Heart left ventricle (tissue), 13 donors: ENCODE measurements around the gene HS3ST3A1.
"Not testable (repeated sequence)": the region's sequence is repeated elsewhere in the genome, so short reads cannot be mapped to it uniquely, and the experiment has no call there.

Experiments
- POLR2A ChIP-seq, 2 donors: fragments of 450-650 bp; IDR thresholded peaks; one replicate each; pipeline ENCODE4 v1.6.1; 2017; ENCODE audit warnings: antibody characterized with exemption in 2 of 2, mild to moderate bottlenecking in 2 of 2, moderate library complexity in 2 of 2
- TF ChIP-seq, protein P1 (sequence below), 12 donors: fragments of 200-600 bp; sonication (generic) in 4 of 12; IDR thresholded peaks; one replicate each; pipeline versions ENCODE4 v1.5.0 to v1.8.0; 2018 to 2022; ENCODE audit warnings: antibody characterized with exemption in 12 of 12, mild to moderate bottlenecking in 5 of 12
- donor health status: ischemic (EF 13 %, LVEDD 7.1; RV severe dilation, severe dysfunction).
- donor health status: DM: no; HTN: yes; CAD: no.
- donor health status: DM: no; HTN: no; CAD: no.
- donor health status: ischemic (EF 25% LVEDD 6.9; RV normal size, moderate dysfunction).
- donor health status: ischemic (EF 25% LVEDD 5.7; RV mildly dilated, moderate dysfunction).
- donor health status: ischemic (EF 35%, LVEDD 5.7; RV mildly dilated, moderate dysfunction).
- donor health status: nonischemic (EF 11% LVEDD 7.7; RV severe dilation, severe dysfunction).
- donor health status: DM: yes; HTN: yes; CAD: no.
- donor health status: PGD.
- donor health status: ischemic (EF 29% LVEDD 5.4; RV normal size, mild dysfunction).
- donor health status: nonischemic (EF 23%, LVEDD 6.1; RV moderate dilation, normal function).

DNA sequence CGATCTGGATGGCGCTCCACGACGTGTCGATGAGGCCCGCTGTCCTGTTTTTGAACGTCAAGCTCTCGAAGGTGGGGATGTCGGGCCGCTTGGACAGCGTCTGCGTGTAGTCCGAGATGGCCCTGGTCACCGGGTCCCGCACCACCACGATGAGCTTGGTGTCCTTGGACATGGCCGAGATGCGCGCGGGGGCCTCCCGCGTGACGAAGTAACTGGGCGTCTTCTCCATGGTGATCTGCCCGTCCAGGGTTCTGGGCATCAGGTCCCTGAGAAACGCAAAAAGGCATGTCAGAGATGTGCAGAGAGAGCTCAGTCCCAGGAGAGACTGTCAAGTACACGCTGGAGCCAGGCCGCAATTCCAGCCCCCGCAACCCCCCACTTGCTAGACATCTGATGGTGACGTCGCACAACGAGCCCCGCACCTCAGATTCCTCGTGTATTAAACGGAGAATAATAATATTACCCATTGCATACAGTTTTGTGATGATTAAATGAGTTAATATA lies 105.1 kb downstream of the HS3ST3A1 start:
- TF ChIP-seq, protein P1, sequence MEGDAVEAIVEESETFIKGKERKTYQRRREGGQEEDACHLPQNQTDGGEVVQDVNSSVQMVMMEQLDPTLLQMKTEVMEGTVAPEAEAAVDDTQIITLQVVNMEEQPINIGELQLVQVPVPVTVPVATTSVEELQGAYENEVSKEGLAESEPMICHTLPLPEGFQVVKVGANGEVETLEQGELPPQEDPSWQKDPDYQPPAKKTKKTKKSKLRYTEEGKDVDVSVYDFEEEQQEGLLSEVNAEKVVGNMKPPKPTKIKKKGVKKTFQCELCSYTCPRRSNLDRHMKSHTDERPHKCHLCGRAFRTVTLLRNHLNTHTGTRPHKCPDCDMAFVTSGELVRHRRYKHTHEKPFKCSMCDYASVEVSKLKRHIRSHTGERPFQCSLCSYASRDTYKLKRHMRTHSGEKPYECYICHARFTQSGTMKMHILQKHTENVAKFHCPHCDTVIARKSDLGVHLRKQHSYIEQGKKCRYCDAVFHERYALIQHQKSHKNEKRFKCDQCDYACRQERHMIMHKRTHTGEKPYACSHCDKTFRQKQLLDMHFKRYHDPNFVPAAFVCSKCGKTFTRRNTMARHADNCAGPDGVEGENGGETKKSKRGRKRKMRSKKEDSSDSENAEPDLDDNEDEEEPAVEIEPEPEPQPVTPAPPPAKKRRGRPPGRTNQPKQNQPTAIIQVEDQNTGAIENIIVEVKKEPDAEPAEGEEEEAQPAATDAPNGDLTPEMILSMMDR (IDR thresholded peaks at IDR 0.05) = not testable (repeated sequence)
- TF ChIP-seq POLR2A (IDR thresholded peaks at IDR 0.05) = not testable (repeated sequence)
